ENCODE measurements around the gene FBP1.
"Not testable (repeated sequence)": the region's sequence is repeated elsewhere in the genome, so short reads cannot be mapped to it uniquely, and the experiment has no call there.

FBP1 gene

DNA sequence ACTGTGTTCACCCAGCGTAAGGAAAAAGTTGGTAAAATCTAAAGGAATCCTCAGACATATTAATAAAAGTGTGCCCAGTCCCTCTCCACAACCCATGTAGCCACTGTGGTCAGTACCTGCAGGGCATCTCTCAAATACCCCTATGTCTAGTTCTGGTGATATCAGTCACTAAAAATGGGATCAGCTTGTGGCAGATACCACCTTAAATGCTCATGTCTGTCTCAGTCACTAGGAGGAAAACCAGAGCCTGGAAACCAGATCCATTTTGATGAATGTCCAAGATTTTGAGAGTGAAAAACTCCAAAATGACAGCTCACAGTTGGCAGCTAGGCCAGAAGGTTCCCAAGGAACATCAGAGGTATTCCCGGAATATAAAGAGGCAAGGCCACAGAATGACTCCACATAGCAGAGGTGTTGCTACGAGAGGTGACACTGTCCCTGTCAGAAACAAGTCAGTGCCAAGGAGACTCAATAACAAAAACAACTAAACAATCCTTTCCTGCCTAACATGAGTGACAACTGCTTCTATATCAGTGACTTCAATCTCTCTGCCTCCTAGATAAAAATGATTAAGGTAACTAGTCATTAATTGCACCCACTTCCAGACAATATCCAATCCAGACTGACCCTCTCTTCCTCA lies 70.9 kb downstream of the FBP1 start:
- Mint-ChIP-seq H3K27ac (no peak overlapping the region), H3K27me3 (ENCODE audit: low read depth) (no peaks in the 10 kb centered on the region), H3K4me1 (no peaks in the 10 kb centered on the region), H3K4me3 (no peak overlapping the region), H3K36me3 (ENCODE audit: low read depth) (peaks cover 18% of the 10 kb centered on the region), H3K9me3 (no peaks in the 10 kb centered on the region)
- TF ChIP-seq, protein P1, sequence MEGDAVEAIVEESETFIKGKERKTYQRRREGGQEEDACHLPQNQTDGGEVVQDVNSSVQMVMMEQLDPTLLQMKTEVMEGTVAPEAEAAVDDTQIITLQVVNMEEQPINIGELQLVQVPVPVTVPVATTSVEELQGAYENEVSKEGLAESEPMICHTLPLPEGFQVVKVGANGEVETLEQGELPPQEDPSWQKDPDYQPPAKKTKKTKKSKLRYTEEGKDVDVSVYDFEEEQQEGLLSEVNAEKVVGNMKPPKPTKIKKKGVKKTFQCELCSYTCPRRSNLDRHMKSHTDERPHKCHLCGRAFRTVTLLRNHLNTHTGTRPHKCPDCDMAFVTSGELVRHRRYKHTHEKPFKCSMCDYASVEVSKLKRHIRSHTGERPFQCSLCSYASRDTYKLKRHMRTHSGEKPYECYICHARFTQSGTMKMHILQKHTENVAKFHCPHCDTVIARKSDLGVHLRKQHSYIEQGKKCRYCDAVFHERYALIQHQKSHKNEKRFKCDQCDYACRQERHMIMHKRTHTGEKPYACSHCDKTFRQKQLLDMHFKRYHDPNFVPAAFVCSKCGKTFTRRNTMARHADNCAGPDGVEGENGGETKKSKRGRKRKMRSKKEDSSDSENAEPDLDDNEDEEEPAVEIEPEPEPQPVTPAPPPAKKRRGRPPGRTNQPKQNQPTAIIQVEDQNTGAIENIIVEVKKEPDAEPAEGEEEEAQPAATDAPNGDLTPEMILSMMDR (IDR thresholded peaks at IDR 0.05; ENCODE audit: unreplicated experiment in 3 of 3) = no peak

DNA sequence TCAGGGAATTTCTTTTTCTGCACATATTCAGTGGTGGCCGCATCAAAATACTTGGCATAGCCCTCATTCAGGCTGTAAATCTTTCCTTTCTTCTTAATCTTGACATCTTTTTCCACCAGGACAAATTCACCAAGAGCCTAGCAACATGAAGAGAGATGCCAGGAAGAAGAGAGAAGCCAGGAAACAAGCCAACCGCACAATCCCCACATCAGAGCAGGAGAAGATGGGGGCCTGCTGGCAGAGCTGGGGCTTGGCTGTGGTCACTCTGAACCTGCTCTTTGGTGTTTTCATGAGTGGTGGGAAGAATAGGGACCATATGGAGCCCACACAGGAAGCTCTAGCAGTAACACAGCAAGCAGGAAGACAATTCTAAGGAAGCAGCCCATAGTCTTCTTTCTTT lies 72.0 kb downstream of the FBP1 start:
- Mint-ChIP-seq H3K27me3 (ENCODE audit: low read depth) (no peaks in the 10 kb centered on the region), H3K27ac (no peak overlapping the region), H3K4me3 (no peak overlapping the region), H3K4me1 (no peaks in the 10 kb centered on the region), H3K36me3 (ENCODE audit: low read depth) (peaks cover 29% of the 10 kb centered on the region), H3K9me3 (no peaks in the 10 kb centered on the region)
- TF ChIP-seq, protein P1 (IDR thresholded peaks at IDR 0.05; ENCODE audit: unreplicated experiment in 3 of 3) = no peak

DNA sequence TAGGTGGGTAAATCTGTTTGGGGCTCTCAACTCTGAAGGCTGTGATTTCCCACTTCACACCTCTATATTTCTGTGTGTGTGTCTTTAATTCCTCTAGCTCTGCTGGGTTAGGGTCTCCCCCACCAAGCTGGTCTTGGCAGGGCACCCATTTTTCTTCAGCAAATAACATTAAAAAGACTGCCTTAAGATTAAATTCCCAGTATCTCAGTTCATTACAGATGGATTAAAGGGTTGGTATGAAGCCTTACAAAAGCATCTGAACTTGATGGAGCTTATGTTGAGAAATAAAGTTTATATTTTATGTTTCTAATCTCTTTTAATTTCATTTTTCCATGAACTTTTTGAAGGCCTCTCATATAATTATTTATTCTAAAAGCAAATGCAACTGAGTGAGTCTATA lies 72.8 kb downstream of the FBP1 start:
- H3K4me3 Mint-ChIP-seq = no peak overlapping the region
- H3K36me3 Mint-ChIP-seq (ENCODE audit: low read depth) = peaks cover 33% of the 10 kb centered on the region
- TF ChIP-seq, protein P1 (IDR thresholded peaks at IDR 0.05; ENCODE audit: unreplicated experiment in 3 of 3) = no peak
- H3K27ac Mint-ChIP-seq = no peak overlapping the region
- H3K4me1 Mint-ChIP-seq = no peaks in the 10 kb centered on the region
- no peaks in the 10 kb centered on the region for H3K9me3 Mint-ChIP-seq
- H3K27me3 Mint-ChIP-seq (ENCODE audit: low read depth) = no peaks in the 10 kb centered on the region

DNA sequence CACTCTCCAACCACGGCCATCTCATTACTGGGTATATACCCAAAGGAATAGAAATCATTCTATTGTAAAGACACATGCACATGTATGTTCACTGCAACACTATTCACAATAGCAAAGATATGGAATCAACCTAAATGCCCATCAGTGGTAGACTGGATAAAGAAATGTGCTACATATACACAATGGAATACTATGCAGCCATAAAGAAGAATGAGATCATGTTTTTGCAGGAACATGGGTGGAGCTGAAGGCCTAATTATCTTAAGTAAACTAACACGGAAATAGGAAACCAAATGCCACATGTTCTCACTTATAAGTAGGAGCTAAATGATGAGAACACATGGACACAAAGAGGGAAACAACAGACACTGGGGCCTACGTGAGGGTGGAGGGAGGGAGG lies 75.0 kb downstream of the FBP1 start:
- not testable (repeated sequence) for H3K9me3 Mint-ChIP-seq; H3K4me3 Mint-ChIP-seq; H3K27me3 Mint-ChIP-seq (ENCODE audit: low read depth); H3K27ac Mint-ChIP-seq; H3K4me1 Mint-ChIP-seq
- peaks cover 35% of the 10 kb centered on the region for H3K36me3 Mint-ChIP-seq (ENCODE audit: low read depth)

DNA sequence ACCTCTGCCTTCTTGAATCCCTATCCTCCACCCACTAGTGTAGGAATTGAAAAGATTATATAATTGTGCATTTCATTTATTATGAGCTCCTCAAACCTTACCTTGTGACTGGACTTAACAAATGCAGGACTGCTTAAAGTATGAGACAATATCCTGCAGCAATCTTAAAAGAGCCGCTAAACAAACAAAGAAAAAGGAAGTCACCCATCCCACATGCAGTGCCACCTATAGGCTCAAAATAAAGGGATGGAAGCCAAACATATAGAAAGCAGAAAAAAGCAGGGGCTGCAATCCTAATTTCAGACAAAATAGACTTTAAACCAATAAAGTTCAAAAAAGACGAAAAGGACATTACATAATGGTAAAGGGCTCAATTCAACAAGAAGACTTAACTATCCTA lies 75.8 kb downstream of the FBP1 start:
- H3K36me3 Mint-ChIP-seq (ENCODE audit: low read depth) = peaks cover 35% of the 10 kb centered on the region
- H3K27ac Mint-ChIP-seq = no peak overlapping the region
- no peaks in the 10 kb centered on the region for H3K4me1 Mint-ChIP-seq
- TF ChIP-seq, protein P1 (IDR thresholded peaks at IDR 0.05; ENCODE audit: unreplicated experiment in 3 of 3) = no peak
- no peak overlapping the region for H3K4me3 Mint-ChIP-seq
- no peaks in the 10 kb centered on the region for H3K27me3 Mint-ChIP-seq (ENCODE audit: low read depth)
- no peaks in the 10 kb centered on the region for H3K9me3 Mint-ChIP-seq

DNA sequence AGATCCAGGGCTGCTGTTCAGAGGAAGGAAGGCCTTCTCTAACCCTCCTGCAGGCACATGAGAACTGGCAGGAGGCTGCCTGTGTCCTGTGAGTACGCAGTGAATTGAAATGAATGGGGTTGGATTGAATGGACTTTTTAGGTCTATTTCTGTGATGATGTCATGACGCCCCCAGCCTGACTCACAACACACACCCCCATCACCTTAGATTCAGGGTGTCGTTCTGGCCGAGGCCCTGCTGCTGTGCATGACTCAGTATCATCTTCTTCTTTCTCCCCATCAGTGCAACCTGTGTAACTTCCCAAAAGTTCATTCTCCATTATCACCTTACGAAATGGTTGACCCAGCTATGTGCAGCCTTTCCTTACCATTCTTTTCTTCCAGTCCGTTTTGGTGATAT lies 79.1 kb downstream of the FBP1 start:
- Mint-ChIP-seq H3K9me3 (no peaks in the 10 kb centered on the region), H3K4me1 (peaks cover 15% of the 10 kb centered on the region), H3K4me3 (no peak overlapping the region), H3K27ac (no peak overlapping the region), H3K27me3 (ENCODE audit: low read depth) (no peaks in the 10 kb centered on the region), H3K36me3 (ENCODE audit: low read depth) (peaks cover 31% of the 10 kb centered on the region)
- TF ChIP-seq, protein P1 (IDR thresholded peaks at IDR 0.05; ENCODE audit: unreplicated experiment in 3 of 3) = no peak
